ENCODE data around the gene KIF18B.

Gene KIF18B

DNA sequence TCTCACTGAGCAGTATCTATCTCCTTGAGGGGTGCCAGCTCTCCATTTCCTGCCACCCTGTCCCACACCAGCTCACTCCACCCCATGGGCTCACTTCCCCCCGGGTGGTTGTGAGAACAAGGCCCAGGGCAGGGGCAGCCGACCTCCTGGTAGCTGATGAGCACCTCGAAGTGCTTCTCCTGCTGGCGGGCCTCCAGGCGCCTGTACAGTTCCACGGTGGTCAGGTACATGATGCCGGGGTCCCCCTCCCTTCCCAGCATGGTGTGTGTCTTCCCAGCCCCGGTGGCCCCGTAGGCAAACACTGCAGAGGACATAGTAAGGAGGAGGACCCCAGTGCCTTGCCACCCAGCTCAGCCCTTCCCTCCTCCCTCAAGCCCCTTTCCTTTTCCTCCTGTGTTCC lies 12.5 kb downstream of the KIF18B start:
- no peak for DNase-seq

DNA sequence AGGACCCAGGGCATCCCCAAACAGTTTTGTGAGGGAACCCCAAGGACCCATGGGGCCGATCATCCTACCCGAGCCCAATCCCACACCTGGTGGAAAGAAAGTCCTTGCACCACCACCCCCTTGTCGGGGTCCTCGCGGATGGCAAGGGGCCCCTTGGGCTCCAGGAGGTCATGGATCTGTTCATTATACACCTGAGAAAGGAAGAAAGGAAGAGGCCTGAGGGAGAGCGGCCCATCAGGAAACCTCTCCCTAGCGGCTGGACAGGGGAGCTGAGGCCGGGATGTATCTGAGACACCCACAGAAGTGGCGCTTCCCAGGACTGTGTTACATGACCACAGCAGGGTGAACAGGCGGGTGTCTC lies 12.8 kb downstream of the KIF18B start:
- no peak for DNase-seq

DNA sequence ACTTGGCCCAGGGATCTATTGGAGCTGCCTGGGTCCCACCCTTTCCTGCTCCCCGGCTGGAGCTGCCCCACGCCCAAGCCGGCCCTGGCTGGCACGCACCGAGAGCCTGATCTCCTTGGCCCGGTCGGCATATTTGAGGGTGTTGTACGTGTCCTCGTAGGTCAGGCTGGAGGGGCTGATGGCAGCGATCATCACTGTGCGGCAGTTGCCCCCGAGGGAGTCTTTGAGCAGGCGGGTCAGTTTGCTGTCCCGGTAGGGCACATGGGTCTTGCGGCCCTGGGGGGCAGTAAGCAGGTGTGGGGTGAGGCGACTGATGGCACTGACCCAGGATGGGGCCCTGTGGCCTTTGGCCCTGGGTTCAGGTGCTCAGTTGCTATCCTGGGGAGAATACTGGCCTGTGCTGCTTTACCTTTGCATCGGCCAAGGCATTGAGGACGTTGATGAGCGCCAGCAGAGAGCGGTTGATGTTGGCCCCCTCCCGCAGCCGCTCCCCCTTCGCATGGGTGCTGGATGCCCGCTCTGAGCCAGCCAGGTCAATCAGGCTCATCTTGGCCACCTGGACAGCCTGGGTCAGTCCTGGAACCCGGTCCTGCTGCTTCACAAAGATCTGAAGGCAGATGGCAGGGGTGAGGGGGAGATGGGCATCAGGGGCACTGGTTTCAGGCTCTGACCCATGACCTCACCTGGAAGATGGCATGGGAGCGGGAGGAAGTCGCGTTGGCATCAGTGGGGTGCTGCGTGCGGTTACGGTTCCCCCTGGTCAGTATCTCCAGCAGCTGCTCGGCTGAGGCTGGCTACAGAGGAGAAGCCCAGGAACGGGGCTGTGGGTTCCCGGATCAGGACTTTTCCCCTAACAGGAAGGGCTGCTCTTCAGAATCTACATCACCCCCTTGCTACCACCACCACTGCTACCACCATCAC lies 13.5 kb downstream of the KIF18B start:
- no peak for DNase-seq

DNA sequence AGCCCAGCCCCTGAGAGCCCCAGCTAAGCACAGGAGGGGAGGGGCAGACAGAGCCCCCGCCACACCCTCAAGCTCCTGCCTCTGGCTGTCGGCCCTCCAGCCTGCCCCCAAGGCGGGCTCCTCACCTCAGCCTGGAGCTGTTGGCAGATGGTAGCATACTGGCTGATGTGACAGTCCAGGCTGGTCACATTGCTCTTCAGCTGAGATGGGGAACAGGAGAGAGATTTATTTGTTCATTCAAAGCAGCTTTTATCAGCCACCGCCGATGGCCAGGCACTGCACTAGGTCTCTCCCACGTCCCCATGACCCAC lies 14.8 kb downstream of the KIF18B start:
- no peak for DNase-seq

DNA sequence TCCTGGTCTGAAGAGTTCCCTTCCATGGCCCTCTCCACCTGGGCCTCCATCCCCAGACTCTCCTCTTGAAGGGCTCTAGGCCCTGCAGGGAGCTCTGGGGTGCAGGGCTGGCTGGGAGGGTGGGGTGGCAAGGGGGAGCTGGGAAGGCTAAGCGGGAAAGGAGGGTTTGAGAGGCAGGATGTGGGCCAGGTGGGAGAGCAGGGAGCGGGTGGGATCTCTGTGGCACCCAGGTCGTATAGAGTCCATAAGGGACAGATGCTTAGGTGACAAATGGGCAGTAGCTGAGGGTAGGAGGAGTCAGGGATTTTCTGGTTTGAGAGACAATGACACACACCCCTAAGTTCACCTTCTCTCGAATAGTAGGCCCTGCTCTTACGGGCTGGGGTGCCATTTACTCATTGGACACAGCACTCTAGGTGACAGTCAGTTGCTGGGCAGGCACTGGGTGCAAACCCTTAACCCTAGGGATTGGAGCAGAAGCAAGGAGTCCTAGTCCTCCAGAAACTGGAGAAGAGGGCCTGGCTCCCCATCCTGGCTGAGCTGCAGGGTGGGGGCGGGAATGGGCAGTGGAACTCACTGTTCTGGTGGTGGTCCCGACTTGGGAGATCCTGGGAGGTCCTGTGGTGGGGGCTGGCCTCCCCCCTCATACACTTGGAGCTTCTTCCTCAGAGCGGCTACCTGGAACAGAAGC lies 15.3 kb downstream of the KIF18B start:
- no peak for DNase-seq

DNA sequence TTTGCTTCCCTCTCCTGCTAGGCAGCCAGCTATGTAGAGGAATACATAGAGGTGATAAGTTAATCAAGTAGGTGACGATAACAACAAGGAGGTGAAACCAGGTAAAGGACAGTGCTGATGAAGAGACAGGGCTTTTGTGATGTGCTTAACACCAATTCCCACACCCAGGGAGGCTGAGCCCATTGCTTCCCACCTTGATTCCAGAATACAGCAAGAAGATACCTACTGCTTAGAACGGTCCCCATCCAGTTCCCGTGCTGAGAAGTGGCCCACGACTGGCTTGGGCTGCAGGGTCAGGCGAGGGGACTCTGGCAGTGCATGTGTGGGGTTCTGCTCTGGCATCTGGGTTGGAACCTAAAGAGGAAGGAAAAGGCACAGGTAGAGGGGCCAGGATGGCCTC lies 16.2 kb downstream of the KIF18B start:
- no peak for DNase-seq

DNA sequence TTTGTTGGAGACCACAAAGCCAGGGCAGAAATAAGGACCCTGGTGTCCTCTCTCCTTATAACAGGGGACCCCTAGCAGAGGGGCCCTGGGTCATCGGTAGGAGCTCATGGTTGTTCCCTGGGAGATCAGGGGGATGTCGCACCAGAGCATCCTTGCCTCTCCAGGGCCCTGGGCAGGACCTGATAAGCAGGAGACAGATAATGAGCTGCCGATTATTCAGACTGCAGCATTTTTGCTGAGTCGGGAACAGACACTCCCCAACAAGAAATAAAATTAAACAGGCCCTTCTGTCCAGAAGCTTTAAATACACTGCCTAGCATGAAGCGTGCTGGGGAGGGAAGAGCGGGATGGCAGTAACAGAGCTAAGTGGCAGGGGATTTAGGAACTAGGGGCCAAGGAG lies 16.9 kb downstream of the KIF18B start:
- DNase-seq, result no peak

DNA sequence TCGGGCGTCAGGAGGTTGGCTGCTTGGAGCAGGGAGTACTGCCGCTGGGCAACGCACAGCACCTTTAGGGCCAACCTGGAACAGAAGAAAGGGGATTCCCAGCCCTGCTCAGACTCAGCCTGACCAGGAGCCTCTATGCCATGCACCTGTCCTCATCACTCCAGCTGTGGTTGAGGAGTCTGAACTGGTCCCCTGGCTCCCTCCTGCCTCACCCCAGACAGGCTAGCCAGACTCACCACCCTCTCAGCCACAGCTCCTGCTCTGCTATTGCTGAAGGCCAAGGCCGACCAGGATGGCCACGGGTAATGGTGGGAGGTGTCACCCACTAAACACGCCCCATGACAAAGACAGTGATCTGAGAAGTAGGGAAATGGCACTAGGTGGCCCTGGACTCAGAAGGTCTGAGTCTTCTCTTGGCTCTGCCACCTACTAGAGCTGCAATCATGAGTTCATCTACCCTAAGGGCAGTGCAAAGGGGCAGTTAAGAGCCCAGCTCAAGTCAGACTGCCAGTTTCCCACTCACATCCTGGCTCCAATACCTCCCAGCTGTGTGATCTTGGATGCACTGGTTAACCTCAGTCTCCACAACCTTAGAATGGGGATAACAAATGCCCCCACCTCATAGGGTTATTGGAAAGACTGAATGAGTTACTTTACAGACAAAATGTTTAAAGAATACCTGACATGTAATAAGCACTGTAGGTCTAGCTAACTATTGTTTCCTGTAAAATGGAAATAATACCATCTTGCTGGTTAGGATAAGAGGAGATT lies 18.4 kb downstream of the KIF18B start:
- DNase-seq, result no peak

DNA sequence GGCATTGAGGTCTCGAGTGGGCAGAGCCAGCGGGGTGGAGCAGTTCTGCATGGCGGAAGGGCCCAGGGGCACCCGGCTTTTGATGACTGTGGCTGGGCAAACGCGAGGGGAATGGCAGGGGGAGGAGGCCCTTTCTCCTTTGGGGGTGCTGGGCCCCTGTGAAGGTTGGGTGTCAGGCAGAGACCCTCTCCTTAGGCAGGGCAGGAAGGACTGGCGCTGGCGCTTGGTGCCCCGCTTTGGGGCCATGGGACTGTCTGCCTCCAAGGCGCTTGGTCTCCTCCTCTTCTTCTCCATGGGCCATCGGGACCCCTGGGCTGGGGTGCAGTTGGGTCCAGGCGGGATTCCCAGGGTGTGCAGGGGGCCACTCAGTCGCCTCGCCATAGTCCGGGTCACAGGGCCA lies 19.4 kb downstream of the KIF18B start:
- no peak for DNase-seq

DNA sequence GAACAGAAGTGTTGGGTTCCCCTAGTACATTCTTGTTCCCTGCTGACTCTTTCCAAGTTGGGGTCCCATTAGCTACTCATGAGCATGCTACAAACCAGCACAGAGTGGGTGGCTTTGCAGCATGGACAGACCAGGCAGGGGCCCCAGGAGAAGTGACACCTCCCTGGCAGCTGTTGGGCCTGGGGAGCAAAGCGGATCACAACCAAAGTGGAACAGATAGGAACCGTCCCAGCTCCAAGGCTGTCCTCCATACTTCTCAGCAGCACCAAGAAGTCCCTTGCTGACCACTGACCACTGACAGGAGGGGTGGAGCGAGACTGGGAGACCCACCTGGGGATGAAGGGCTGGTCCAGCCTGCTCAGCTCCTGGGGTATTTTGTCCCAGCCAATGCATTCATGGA lies 19.9 kb downstream of the KIF18B start:
- DNase-seq, result no peak

DNA sequence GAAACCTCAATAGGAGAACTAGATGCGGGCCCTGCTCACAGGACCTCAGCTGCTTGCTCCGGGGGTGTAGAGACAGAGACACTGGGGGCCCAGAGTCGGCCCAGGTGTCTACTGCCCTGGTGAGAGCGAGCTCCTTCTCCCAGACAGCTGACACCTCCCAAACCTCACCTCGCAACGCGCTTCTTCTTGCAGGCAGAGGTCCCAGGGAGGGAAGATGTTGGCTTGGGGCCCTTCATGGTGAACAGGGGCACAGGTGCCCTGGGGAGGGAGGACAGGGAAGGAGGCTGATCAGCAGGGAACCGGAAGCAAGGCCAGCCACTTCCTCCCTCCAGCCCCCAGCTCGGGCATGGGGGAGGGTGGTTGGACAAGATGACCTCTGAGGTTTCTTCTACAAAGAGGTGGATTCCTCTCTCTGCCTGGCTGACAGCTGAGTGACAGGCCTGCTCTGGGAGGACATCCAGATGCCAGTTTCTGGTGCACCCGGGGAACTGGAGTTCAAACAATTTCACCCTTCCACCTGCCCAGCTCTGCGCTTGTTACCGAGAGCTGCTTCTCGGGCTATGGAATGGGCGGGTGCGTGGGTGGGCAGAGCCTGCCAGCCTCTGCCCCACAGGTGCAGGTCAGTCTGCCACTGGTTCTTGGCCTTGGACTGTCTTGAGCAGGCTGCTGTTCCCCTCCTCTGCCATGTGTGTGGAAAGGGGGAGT lies 20.6 kb downstream of the KIF18B start:
- DNase-seq, result no peak

DNA sequence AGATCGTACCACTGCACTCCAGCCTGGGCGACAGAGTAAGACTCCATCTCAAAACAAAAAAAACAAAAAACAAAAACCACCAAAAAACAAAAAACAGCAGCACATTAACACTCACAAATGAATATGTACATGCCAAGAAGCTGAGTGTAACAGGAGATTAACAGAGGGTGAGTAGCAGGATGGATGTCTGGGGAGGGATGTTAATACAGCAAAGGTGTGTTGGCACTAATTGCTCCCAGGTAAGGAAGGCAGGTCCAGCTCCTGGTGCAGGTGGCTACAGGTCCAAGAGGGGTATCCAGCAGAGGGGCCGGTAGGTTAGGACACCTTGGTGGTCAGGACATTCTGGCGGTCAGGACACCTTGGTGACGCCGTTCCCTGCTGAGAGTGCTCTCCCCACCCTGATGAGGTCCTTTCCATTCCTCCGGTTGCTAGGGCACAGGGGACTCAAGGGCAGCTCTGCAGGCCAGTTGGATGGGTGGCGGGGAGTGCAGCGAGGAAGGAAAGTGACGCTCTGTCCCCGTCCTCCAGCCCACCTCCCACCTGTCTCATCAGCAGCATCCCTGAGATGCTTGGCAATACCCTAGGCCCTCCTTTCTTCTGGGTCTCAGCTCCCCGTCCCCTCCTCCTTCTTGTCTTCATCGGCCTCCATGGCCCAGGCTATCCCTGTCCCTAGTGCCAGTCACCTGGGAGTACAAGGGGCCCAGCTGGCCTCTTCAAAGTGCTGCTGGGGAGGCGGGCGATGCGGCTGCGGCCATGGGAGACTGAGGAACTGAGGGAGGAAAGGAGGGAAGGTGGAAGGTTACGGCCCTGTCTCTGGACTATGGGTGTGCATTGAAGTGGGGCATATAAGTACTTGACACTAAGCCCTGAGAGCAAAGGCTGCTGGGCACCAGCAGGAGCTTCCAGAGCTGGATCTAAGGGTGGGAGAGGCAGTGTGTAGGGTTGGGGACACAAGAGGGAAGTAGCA lies 21.6 kb downstream of the KIF18B start:
- no peak for DNase-seq

DNA sequence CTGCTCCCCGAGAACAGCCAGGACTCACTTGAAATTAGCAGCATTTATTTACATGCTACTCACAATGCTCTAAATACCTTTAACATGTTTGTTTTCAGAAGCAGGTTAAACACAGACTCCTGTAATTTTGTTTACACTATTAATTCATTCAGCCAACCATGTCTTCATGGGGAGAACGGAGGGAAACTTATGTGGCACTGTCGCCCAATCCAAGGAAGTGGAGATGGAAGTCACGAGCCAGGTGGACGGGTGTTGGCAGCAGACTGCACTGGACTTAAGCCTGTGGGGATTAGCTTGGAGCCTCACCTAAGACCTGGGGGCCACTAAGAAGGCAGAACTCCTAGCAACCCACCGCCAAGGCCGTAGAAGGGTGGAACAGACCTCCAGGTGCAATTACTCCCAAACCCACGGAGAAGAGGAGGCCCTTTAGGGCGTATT lies 23.4 kb downstream of the KIF18B start:
- no peak for DNase-seq

DNA sequence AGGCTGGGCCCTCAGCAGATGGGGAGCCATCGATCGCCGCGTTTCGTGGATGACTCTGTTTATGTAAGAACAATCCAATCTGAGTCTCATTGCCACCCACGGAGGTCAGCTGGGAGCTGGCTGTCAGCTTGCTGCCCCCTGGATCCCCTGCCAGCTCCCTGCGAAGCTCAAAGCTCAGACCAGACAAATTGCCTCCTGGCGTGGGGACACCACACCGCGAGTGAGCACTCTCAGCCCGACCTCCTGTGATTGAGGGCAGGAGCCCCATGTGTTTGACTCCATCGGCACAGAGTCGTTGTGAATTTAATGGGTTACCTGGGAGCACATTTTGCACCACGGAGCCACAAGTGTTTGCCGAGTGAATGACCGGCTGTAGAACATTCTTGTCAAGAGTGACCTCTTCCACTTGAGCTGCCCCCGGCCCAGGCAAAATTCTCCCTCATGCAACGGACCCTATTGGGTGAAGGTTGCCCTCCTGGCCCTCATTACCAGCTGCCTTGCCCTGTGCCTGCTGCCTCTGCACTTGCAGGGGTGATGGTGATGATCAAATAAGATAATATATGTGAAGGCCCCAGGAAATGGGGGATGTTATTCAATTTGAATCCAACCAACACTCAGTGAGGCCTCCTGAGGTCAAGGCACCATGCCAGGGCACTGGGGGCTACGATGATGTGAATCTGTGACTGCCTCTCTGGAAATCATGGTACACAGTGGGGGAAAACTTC lies 24.7 kb downstream of the KIF18B start:
- no peak for DNase-seq

DNA sequence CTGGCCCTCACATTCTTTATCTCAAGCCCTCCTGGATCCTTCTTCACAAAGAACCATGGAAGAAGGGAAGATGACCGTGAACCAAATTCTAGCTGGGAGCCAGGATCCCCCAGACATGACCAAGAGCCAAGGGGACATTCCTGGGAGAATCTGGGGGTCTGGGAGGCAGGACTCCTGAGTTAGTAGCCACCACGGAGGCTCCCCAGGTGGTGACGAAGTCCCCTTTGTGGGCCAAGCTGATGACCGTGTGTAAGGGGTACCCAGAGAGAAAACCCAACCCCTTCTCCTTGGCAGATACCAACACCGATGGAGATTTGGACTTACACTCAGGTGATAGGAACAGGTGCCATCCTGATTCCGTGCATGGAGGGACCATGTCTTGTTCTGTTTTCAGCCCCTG lies 25.4 kb downstream of the KIF18B start:
- DNase-seq, result no peak

DNA sequence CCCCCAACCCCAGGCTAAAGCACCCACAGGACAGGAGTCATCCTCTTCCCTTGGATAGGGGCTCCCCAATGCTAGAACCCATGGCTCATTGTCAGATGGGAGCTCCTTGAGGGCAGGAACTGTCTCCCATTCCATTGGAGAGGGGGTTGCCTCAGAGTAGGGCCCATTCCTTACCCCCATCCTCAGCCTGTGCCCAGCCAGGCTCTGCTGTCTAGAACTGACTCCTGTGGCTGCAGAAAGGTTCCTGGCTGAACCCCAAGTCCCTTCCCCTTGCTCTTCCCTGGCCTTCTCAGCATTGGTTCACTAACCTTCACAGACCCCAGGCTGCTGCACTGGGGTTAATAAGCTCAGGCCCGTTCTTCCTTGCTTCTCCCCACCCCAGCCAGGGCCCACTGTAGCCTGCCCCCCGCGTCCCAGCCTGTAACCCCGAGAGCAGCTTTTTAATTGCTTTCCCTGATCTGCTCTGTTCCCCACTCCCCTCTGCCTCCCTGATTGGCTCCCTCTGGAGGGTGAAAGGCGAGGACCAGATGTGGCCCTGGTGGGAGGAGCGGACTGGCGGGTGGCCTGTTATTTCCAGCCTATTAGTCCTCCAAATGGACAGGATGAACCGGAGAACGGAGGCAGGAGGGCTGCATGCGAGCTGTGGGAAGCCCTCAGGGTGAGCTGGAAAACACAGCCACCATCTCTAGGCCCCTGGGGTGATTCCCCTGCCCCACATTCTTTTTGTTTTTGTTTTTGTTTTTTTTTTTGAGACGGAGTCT lies 26.3 kb downstream of the KIF18B start:
- no peak for DNase-seq

DNA sequence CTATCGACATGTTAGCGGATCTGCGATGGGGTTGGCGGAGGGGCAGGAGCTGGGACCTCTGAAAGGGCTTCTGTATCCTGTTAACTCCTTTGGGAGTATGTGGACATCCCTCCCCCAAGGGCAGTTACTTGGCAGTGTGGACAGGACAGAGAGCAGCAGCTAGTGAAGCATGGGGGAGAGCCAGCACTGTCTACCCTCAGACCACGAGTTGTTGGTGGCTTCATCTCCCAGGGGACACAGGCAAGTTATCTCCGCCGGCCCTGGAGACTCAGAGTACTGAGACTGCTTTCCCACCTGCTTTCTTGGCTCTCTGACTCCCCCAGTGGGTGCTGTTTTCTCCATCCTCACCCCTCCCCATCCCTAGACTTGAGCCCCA lies 27.0 kb downstream of the KIF18B start:
- DNase-seq, result no peak

DNA sequence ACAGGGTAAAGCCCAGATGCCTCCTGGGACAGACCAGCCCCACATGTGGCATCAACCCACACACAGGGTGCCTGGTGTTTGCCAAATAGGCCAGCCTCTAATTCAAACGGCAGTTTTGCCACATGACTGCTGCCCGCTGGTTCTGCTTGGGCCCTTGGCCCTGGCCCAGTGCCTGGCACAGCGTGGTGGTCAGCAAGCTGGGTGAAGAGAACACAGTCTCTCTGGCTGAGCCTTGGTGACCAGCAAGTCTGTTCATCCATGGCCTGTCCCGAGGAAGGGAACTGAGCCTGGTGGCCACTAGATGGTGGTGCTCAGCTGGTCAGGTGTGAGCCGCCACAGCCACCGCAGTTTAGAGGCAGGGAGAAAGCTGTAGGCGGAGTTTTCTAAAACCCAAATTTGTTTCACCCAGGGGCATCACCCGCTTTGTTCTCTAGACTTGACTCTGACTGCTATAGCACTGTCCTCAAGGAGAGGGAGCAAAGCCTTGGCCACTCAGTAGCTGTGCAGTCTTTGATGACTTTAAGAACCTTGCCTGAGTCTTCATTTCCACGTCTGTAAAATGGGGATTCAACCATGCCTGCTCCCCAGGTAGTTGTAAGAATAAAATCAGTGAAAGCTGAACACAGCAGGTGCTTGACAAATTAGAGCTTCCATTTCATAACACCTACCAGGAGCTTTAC lies 27.5 kb downstream of the KIF18B start:
- DNase-seq, result peak; percentile 26

DNA sequence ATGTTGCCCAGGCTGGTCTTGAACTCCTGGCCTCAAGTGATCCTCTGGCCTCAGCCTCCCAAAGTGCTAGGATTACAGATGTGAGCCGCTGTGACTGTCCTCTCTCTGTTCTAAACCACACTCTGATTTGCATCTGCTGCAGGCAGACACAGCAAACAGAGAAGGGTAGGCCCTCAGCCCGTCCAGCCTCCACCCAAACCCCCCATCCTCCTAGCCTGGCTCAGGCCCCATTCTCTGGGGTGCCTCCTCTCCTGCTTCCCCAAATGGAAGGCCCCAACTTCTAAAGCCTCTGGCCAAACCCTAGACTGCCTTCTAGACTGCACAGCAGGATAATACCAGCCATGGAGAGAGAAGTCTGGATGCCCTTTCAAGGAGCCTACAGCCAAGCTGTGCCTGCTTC lies 28.2 kb downstream of the KIF18B start:
- DNase-seq, result no peak

DNA sequence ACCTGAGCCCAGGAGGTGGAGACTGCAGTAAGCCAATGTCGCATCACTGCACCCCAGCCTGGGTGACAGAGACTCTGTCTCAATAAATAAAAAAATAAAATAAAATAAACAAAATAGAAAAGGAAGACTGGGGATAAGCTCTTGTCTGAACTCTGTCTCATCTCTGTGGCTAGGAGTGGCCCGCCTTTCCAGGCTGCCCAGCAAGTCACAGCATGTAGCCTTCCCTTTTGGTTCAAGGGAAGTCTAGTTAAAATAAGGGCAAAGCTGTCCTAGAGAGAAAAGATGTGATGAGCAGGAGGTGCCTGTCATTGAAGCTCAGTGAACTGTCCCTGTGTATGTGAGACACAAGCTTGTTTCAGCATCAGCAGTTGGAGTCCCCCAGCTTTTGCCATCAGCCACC lies 29.6 kb downstream of the KIF18B start:
- no peak for DNase-seq

Measured in NCI-H1436 treated with DMSO at 0.1 percent for 48 hours (cell line).